Mesothelial cell of epicardium (in vitro differentiated cells): ENCODE measurements around the gene NLN. TPM values are rescaled to one million over a fixed set of nuclear protein-coding genes. Genes with fewer than 3 reads are reported as not detected.

Experiments used
- DNase-seq, 2 experiments: peaks; one replicate each; pipeline ENCODE4 v3.0.0; 2021; ENCODE audit warnings: low spot score in 2 of 2; ENCODE audit not compliant: unreplicated experiment in 2 of 2
- H3K27ac Mint-ChIP-seq: 2 replicates; pipeline ENCODE4 v1.8.0; 2021; ENCODE audit warnings: mixed read lengths
- H3K27me3 Mint-ChIP-seq: 2 replicates; pipeline ENCODE4 v1.8.0; 2021; ENCODE audit warnings: low read depth, mixed read lengths
- H3K36me3 Mint-ChIP-seq: 2 replicates; pipeline ENCODE4 v1.8.0; 2021; ENCODE audit warnings: mixed read lengths
- H3K4me1 Mint-ChIP-seq: 2 replicates; pipeline ENCODE4 v1.8.0; 2021; ENCODE audit warnings: mixed read lengths
- H3K4me3 Mint-ChIP-seq: 2 replicates; pipeline ENCODE4 v1.8.0; 2021; ENCODE audit warnings: mild to moderate bottlenecking, moderate library complexity, mixed read lengths
- H3K9me3 Mint-ChIP-seq: 2 replicates; pipeline ENCODE4 v1.8.0; 2021; ENCODE audit warnings: mixed read lengths
- CTCF ChIP-seq: fragments of 200-600 bp; sonication (generic); IDR thresholded peaks from one replicate; pipeline ENCODE4 v1.5.0; 2021; ENCODE audit warnings: antibody characterized with exemption; ENCODE audit not compliant: unreplicated experiment
- total RNA-seq: library from RNA; stranded (reverse); gene quantifications from 3 replicates; pipeline ENCODE4 v1.2.1, GENCODE V29; 2021

Gene NLN
- total RNA-seq, 1 donor from 2014 or later, result 42.8 TPM

- Mint-ChIP-seq H3K27ac (no peak overlapping the region), H3K36me3 (peaks cover 26% of the 10 kb centered on the region), H3K27me3 (no peaks in the 10 kb centered on the region), H3K4me1 (peaks cover 10% of the 10 kb centered on the region), H3K4me3 (no peak overlapping the region), H3K9me3 (no peaks in the 10 kb centered on the region)
- no peak for DNase-seq
- no peak for TF ChIP-seq CTCF
These were observed 68.6 kb downstream of the NLN start for GRCh38 chr5:65790371-65791163.

DNA sequence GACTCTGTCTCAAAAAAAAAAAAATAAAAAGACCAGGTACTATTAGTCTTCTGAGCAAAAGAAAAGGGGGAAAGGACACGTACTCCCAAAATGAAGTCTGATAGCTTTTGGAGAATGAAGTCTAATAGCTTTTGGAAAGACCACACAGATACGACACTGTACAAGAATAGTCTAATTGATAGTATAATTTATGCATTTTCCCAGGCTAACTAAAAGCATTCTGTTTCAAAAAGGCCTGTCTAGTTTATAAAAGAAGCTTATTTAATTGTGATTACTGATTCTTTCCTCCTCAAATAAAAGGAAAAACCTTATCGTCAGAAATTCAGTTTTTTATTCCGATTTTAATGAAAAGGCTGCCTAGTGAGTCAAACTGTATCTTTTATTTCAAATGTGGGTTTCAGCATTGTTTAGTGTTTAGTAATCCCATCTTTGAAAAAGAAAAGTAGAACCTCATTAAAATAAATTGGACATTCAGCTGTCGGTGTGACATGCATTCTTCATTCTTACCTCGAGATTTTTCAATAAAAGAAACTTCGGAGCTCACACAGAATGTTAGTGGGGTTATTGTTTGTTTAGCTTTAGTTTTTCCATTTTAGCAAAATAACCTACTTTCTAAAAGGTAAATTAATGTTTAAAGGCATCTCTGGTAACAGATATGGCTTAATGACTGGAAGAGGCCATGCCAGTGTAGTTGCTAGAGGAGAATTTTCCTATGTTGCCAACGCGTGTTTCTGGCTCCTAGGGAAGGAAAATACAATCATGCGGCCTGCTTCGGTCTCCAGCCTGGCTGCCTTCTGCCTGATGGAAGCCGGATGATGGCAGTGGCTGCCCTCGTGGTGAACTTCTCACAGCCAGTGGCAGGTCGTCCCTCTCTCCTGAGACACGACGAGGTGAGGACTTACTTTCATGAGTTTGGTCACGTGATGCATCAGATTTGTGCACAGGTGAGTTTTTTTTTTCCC lies 70.0 kb downstream of the NLN start:
- H3K36me3 Mint-ChIP-seq, result peaks cover 27% of the 10 kb centered on the region
- peak overlapping the region; percentile 73 for H3K27ac Mint-ChIP-seq
- H3K4me3 Mint-ChIP-seq, result no peak overlapping the region
- no peak for TF ChIP-seq CTCF
- H3K4me1 Mint-ChIP-seq, result peaks cover 10% of the 10 kb centered on the region
- H3K27me3 Mint-ChIP-seq, result no peaks in the 10 kb centered on the region
- no peaks in the 10 kb centered on the region for H3K9me3 Mint-ChIP-seq
- no peak for DNase-seq

DNA sequence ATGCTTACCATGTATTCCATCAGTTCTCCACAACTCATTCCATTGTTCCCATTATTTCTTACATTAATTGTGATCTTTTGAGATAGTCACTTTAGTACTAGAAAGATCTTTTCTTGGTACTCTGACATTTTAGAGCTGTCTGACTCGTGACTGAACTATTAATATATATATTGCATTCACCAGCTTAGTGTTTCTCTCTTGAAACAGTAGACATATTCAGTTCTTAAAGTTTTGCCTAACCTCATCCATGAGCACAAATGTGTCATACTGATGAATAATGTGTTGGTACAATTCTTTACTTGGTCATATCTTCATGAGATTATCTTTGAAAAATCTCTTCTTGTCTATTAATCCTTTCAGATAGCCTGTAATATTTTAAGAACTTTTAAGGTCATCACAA lies 74.3 kb downstream of the NLN start:
- TF ChIP-seq CTCF, result no peak
- Mint-ChIP-seq H3K4me1 (peaks cover 10% of the 10 kb centered on the region), H3K36me3 (peaks cover 18% of the 10 kb centered on the region), H3K9me3 (no peaks in the 10 kb centered on the region), H3K27ac (no peak overlapping the region), H3K27me3 (no peaks in the 10 kb centered on the region), H3K4me3 (no peak overlapping the region)
- no peak for DNase-seq

DNA sequence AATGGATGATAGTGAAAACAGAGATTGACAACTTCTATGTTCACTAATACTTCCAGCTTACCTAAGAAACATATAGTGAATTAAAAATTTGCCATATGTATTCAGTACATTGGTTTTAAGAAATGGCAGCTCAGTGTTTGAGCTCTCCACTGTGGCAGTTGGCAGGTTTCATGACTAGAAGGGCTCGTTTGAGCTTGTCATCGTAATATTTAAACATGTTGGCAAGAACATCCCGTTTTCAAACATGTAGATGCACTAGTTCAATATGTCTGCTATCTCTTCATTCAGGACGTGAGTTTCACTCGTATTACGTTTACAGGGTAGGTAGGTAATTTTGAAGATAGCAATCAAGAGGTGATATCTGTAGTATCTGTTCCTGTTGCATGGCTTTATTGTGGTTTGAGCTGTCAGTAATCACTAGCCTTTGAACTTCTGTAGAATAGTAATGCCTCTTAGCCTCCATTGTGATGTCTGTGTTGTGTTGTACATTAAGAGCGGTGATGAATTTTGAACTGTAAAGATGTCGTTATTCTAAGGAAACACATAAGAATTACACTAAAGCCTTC lies 74.8 kb downstream of the NLN start:
- Mint-ChIP-seq H3K27me3 (no peaks in the 10 kb centered on the region), H3K9me3 (no peaks in the 10 kb centered on the region), H3K4me3 (no peak overlapping the region), H3K36me3 (peaks cover 22% of the 10 kb centered on the region), H3K27ac (no peak overlapping the region), H3K4me1 (peaks cover 10% of the 10 kb centered on the region)
- no peak for TF ChIP-seq CTCF
- no peak for DNase-seq

DNA sequence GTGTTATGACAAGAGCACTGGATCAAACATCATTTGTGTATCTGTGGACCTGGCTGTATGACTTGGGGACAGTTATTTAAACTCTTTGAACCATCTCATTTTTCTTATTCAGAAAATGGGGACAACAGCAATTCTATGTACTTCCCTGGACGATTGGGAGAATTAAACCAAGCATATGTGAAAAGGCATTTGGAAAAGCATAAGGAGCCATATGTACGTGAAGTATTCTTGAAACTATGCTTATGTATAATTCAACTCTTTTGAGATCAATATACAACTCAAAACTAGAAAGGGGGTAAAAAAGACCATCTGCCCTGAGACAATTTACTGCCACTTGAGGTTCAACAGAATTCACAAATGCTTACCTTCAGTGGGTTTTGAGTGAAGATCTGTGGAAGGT lies 75.5 kb downstream of the NLN start:
- no peak overlapping the region for H3K27ac Mint-ChIP-seq
- no peaks in the 10 kb centered on the region for H3K9me3 Mint-ChIP-seq
- no peak overlapping the region for H3K4me3 Mint-ChIP-seq
- no peak for DNase-seq
- H3K27me3 Mint-ChIP-seq, result no peaks in the 10 kb centered on the region
- H3K4me1 Mint-ChIP-seq, result peaks cover 4% of the 10 kb centered on the region
- TF ChIP-seq CTCF, result no peak
- H3K36me3 Mint-ChIP-seq, result peaks cover 25% of the 10 kb centered on the region
